Ecto neural progenitor cell (in vitro differentiated cells): ENCODE data around the gene CYREN.
"Not testable (repeated sequence)": the region's sequence is repeated elsewhere in the genome, so short reads cannot be mapped to it uniquely, and the experiment has no call there.

Experiments used
- DNase-seq: peaks from one replicate; pipeline ENCODE4 v3.0.0-alpha.2; 2018; ENCODE audit warnings: low spot score

CYREN gene, protein sequence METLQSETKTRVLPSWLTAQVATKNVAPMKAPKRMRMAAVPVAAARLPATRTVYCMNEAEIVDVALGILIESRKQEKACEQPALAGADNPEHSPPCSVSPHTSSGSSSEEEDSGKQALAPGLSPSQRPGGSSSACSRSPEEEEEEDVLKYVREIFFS

DNA sequence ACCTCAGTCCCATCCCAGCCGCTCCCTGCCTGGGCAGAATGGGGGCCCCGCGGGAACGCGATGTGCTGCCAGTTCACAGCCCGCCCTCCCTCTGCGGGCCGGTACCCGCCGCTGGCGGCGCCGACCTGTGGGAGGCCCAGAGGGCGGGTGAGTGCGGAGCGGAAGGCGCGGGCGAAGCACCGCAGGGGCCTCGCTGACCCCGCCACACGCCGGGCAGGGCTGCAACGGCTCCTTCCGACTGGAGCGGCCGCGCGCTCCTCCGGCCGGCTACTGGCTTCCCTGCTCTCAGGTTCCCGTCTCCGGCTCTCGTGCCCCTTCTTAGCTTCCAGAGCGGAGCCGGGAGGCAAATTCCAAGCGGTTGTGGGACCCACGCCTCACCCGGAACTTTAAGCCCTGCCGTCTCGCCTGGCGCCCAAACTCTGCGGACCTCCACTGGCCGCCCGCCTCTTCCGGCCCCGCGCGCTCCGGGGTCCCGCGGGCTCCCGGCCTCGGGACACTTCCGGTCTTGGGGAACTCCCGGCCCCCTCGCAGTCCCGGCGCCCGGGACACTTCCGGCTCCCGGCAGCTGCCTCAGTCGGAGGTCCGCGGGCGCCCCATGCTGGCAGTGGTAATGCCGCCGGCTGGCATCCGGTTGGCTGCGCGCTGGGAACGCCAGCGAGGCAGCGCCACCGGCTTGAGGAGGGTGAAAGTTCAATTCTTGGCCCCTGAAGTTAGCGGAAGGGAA, at the start of gene CYREN:
TSS of gene CYREN (minus strand) at position 434 of the 724 bp plus-strand sequence. CDS start 1,785 bp downstream, outside the sequence.
- peak; percentile 91 for DNase-seq

GRCh38 chr7:135217645-135218509, 47.4 kb upstream of the CYREN start:
- DNase-seq = no peak

DNA sequence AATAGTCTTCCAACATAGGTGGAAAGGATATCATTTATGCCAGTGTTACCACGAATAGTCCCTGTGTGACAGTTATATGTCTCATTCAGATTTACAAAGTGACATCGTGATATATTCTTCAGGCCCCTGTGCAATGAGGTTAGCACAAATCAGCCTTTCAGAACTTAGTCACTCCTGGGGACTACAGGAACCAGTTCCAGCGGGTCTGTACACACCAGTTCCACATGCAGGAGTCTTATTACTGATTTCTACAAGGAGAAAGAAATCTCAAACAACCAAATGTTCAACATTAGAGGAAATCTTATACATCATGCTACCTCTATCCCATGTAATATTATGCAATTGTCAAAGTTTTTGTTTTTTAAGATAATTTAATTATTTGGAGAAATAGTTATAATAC, 45.2 kb upstream of the CYREN start:
- no peak for DNase-seq

- DNase-seq = no peak
These were observed 44.7 kb upstream of the CYREN start for GRCh38 chr7:135215180-135215579.

DNA sequence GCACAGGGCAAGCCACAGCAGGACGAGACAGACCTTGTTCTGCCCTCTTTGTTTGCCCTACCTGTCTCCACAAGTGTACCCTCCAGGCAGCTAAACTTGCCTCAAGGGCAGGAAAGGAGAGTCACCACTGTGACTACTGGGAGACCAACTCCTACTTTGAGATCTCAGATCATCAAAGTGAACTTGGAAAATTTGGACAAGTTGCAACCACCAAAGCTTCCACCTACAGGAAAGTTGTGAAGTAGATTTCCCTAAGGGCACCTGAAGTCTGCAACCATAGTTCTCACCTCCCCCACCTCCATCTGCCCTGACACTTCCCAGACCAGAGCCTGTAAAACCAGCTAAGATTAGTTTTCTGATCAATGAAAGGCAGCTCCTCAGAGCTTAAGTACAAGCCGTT, 43.3 kb upstream of the CYREN start:
- DNase-seq = no peak

- not testable (repeated sequence) for DNase-seq
These were observed 41.6 kb upstream of the CYREN start for GRCh38 chr7:135211946-135212685.

GRCh38 chr7:135211179-135211945, 40.9 kb upstream of the CYREN start, which contains the start of gene WDR91:
WDR91 (minus strand) TSS chr7:135211526; CDS start chr7:135211502, 24 bp downstream.
- peak; percentile 99 for DNase-seq

DNA sequence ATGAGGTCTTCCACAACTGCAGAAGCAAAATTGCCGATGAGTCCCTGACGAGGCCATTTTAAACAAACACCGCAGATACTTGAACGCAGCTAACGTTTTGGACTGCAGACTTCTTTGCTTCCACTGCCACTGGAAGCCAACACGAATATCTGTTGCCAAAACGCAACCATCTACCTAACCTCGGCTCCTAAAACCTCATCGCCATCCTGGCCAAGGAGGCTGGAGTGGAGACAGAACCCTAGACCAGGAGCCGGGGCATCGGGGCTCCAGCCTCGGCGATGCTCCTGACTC, 40.3 kb upstream of the CYREN start:
- no peak for DNase-seq

DNA sequence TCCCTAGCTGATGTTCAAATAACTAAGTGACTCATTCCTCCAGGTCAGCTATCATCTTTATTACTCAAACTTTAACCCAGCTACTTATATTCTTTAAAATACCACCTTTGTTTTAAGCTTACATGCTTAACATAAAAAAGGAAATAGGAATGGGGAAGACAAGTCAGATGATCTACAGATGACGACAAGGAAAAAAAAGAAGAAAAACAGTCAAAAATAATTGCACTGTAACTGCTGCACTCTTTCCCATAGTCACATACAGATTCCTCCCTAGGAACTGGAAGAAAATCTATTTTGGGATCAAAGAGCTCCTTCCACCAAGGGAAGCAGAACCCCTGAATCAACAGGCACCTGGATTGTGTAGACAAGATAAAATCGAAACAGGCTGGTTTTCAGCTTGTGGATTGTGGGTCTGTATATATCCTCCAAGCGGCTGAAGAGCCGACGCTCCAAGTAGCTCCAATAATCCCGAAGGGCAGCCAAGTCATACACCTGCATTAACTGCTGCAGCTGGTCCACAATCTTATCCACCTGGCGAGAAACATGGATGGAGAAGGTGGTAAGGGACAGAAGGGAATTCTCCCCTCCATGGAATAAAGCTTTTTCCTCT, 38.8 kb upstream of the CYREN start:
- no peak for DNase-seq

DNA sequence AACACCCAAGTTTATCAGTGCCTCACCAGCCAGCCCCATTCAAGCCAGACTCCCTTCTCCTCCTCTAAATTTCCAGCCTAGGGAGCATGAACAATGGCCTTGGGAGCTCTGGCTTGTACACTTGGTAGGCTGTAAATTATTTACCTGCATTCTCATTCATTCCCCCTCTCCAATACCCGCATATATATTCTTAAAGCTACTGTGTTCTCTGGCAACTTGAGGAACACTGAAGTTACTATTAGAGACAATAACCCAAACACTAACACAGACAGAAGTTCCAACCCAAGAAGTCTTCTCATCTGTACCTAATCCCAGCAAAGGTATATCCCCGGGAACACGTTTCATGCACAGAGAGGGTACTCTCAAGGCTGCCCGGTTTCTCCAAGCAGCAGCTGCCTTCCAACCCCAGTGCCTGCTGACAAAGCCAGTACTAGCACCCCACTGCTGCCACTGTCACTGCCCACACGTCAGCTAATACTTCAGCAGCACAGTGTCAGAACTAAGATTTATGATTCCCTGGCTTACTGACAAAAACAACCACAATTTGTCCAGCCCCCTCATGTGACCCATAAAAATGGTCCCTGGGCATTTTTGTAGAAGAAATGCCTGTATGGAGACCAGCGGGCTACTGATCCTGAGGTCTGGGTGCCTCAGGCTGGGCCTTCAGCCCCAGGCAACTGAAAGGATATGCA, 37.7 kb upstream of the CYREN start:
- DNase-seq = no peak

DNA sequence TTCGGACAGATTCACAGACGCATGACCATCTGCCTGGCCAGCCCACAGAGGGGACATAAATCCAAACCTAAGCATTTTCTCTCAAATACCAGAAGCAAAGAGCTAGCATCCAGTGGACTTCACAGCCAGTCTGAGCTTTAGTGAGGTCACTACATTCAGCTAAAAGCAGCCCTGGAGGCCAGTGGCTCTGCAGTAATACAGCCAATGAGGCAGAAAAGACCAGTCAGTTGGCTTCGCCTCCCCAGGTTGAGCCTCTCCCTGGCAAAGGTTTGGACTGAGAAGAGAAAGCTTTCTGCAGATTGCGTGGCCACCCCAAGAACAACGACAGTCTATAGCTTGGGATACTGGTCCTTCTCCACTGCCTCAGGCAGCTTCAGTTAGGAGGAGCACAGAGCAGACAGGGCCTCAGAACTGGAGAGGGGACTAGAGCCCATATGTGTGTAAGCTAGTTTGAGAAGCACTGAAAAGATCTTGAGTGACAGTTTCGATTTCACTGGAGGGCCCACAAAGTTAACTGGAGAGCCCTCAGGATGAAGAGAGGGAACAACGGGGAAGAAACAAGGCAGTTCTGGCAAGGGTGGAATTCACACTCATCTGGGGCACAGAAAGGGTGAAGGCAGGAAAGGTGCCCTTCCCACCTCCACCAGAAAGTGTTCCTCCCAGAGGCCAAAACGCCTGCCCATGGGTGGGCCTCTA, 37.0 kb upstream of the CYREN start:
- DNase-seq = no peak

DNA sequence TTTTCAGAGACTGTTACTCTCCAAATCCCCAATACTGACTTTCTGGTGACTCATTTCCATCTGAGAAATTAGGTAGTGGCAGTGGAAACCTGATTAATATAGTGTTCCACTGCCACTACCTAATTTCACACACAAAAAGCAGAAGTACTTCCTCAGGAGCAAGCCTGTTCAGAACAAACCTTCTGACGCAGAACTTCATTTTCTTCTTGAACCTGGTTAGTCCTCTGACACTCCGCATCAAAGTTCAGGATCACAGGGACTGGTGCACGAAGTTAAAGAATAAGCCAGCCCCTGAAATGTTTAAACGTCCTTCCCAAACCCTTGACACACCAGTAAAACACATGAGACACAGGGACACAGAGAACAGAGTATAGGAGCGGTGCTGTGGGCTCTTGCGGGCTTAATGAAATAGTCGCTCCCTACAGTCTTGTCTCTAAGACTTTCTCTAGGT, 36.5 kb upstream of the CYREN start:
- DNase-seq = no peak

DNA sequence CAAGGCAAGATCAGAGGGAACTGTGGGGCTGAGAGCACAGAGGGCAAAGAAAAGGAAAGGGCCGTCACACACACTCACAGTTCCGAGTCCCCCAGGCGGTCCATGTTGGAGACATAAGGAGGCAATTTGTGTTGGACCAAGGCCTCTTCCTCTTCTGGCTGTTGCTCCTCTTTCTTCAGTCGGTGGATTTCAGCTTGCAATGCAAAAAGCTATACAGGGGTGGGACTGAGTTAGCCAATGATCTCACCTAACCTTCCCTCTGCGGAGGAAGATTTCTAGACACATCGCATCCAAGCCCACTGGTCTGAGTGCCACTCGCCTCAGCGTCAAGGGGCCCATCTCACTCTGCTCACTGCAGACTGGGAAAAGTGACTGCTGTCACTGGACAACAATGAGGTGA, 35.3 kb upstream of the CYREN start:
- DNase-seq = no peak

GRCh38 chr7:135204876-135205275, 34.4 kb upstream of the CYREN start:
- no peak for DNase-seq

- DNase-seq = no peak
These were observed 33.8 kb upstream of the CYREN start for GRCh38 chr7:135204341-135204749.

DNA sequence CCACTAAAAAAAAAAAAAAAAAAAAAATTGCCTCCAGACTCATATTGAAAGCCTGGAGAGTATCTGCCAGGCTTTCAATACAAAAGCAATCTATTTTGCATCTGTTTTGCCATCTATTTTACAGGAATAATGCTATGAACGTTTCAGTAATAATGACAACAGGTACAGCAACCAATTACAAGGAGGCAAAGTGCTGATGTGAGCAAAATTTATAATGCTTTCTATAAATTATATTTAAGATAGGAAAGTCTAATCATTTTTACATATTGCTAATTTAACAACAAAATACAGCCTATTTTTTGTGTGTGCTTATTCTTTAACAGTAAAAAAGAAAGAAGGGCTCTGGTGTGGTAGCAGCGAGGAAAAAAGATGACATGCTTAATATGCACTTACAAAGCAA, 30.8 kb upstream of the CYREN start:
- no peak for DNase-seq

- no peak for DNase-seq
These were observed 30.4 kb upstream of the CYREN start for GRCh38 chr7:135200821-135201331.

DNA sequence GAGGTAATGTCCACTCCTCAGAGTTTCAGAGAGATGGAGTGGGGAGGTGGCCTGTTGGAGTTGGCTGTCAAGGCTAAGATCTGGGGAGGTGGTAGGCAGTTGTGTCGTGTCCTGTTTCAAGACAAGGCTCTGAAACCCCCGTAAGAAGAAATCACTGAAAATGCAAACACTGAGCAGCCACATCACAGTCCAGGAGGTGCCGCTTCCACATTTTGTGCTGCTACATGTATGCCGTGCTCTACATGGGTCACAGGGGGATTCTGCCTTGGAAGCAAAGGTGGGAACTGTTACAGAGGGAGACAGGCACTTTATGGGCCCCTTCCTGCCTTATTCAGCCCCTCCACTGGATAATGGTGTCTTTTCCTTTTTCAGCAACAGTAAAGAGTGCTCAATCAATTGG, 28.9 kb upstream of the CYREN start:
- no peak for DNase-seq

DNA sequence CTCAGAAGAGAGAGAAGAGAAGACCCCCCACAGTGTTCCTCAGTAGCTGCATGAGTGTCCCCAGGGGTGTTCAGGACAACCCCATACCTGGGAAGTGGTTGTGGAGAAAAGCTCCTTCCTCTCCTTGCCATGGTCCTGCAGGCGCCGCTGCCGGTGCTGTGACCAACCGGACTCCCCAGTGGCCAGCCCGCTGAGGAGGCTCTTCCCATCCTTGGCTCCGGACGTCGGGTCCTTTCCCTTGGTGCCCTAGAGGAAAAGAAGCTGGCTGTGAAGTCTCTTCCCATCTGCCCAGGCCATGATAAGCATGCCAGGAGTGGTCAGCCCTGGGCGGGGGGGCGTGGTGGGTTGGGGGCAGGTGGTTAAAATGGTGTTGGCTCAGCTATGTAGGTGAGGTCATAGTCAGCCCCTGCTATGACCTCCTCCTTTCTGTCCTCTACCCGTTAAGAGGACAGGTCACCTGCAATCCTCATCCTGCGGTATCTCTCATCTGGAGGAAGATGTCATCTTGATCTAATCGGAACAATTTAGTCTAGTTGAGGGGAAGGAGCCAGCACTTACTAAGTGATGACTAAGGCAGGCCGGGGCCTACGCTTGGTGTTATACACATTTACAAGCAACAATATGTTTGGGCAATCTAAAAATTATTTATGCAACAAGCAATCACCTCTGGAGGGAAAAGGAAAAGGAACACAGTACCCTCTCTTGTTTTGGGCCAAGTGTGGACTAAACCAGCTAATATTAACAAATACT, 27.6 kb upstream of the CYREN start:
- no peak for DNase-seq
